Ascending aorta (tissue), 2 donors: ENCODE measurements around the gene RASSF10. TPM values are rescaled to one million over a fixed set of nuclear protein-coding genes. Genes with fewer than 3 reads are reported as not detected.

Experiments used
- DNase-seq, 2 donors: peaks; one replicate each; pipeline ENCODE4 v3.0.0-alpha.2; 2019; ENCODE audit warnings: low spot score in 2 of 2
- H3K27ac ChIP-seq, 2 donors: fragments of 200-600 bp; sonication (generic); one replicate each; pipeline ENCODE4 v1.5.1; 2016 to 2017; ENCODE audit warnings: mild to moderate bottlenecking in 1 of 2
- H3K27me3 ChIP-seq: fragments of 200-600 bp; sonication (generic); one replicate; pipeline ENCODE4 v1.5.1; 2017
- H3K36me3 ChIP-seq, 2 donors: fragments of 200-600 bp; sonication (generic); one replicate each; pipeline ENCODE4 v1.5.1; 2016
- H3K4me1 ChIP-seq, 2 donors: fragments of 200-600 bp; sonication (generic); one replicate each; pipeline ENCODE4 v1.5.1; 2016 to 2017; ENCODE audit warnings: mild to moderate bottlenecking in 1 of 2
- H3K4me3 ChIP-seq, 2 donors: fragments of 200-600 bp; sonication (generic); one replicate each; pipeline ENCODE4 v1.5.1; 2016 to 2017; ENCODE audit warnings: mild to moderate bottlenecking in 1 of 2
- H3K9me3 ChIP-seq, 2 donors: fragments of 200-600 bp; sonication (generic); one replicate each; pipeline ENCODE4 v1.5.1; 2016
- CTCF ChIP-seq, 3 experiments: fragments of 200-600 bp in 2 of 3; fragments of 450-650 bp in 1 of 3; sonication (generic) in 2 of 3; IDR thresholded peaks; one replicate each; pipeline ENCODE4 v1.5.1; 2016 to 2019; ENCODE audit warnings: antibody characterized with exemption in 3 of 3, mild to moderate bottlenecking in 1 of 3, moderate library complexity in 1 of 3
- intact Hi-C: fragments of 100-400 bp; cut with DNase I; formaldehyde crosslinking; loops from one replicate; pipeline ENCODE4 v1.15.1; 2023
- total RNA-seq: library from RNA; depleted of rRNA; stranded (reverse); fragments of >200 nt; gene quantifications from one replicate; pipeline ENCODE4 v1.1.0, GENCODE V29; 2016

RASSF10 gene
- total RNA-seq, 1 donor from 2014 or later = not detected

DNA sequence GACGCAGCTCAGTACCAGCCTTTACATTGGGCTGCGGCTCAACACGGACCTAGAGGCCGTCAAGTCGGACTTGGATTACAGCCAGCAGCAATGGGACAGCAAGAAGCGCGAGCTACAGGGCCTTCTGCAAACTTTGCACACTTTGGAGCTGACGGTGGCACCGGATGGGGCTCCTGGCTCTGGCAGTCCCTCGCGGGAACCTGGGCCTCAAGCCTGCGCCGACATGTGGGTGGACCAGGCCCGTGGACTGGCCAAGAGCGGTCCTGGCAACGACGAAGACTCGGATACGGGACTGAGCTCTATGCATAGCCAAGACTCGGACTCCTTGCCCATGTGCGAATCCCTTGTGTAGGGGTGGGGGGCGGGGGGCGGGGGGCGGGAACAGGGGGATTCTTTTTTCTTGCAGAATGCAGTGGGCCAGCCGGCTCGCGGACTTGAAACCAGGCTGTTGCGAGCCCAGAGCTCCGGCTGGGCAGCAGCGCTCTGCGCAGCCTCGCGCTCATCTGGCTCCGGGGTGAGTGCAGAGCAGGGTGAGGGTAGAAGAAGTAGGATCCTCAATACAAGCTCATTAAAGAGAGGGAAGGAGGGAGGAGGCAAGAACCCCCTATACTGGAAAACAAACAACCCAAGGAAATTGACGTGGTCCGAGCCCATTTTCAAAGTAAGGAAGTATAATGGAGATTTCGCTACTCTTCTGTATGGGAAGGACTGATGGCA, 1.8 kb downstream of the RASSF10 start:
- Histone ChIP-seq H3K9me3 (no peaks in the 10 kb centered on the region), H3K4me3 (peak overlapping the region; percentile 4 to 47), H3K4me1 (peaks cover 5 to 10% of the 10 kb centered on the region in 2 donors), H3K27me3 (peaks cover 18% of the 10 kb centered on the region), H3K27ac (no peak overlapping the region), H3K36me3 (no peaks in the 10 kb centered on the region)
- intact Hi-C loops = no loop called here
- DNase-seq = no peak
- TF ChIP-seq CTCF (IDR thresholded peaks at IDR 0.05) = no peak

DNA sequence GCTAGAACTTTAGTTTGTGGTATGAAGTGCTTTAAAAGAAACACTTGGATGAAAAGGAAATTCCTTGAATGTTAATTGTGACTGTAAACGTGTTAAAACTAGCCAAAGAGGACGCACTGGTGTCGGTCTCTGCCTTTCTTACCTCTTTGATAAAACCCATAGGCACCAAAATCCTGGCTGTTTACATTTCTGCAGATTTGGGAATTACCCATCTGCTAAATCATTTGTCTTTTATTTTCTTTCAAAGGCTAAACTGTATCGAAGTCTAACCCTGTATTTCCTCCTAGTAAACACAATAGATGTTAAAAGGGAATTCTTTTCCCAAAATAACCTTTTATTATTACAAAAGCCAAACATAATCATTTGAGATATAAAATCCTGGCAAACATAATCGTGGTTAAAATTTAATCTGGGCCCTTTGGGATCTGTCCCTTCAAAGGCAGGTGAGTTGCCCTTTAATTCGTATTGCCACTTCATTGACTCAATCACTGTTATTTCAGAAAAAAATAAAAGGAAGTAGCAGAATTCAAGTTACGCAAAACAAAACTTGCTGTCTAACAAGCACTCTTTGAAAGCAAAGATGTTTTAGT, 2.4 kb downstream of the RASSF10 start:
- TF ChIP-seq CTCF (IDR thresholded peaks at IDR 0.05) = no peak
- intact Hi-C loops = no loop called here
- Histone ChIP-seq H3K4me1 (peaks cover 5 to 10% of the 10 kb centered on the region in 2 donors), H3K27me3 (peaks cover 18% of the 10 kb centered on the region), H3K36me3 (no peaks in the 10 kb centered on the region), H3K4me3 (no peak overlapping the region), H3K9me3 (no peaks in the 10 kb centered on the region), H3K27ac (no peak overlapping the region)
- DNase-seq = no peak

DNA sequence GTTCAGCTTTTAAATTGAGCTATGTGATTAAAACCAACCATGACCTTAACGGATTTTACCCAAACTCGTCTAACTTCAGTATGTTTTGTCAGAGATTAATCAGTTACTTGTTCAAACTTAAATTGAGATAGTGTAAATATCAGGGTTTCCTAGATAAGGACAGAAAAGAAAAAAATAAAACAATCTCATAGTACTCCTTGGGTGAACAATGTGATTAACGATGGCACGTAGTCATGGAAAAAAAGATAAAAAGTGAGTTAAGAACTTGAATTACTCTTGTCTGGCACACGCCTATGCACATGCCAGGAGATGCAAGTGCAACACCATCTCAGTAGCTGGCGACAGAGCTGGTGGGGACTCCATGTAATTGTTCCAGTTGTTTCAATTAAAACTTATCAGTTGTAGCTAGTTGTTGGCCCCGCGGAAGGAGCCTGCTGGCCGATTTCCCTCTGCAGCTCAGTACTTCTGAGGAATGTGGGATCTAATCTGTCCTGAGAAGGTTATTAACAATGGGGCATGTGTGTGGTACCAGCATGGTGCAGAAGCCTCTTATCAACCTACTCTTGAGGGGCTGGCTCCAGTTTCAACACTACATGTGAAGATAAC, 3.0 kb downstream of the RASSF10 start:
- Histone ChIP-seq H3K4me1 (peaks cover 5 to 10% of the 10 kb centered on the region in 2 donors), H3K9me3 (no peaks in the 10 kb centered on the region), H3K4me3 (no peak overlapping the region), H3K27me3 (peaks cover 18% of the 10 kb centered on the region), H3K27ac (no peak overlapping the region), H3K36me3 (no peaks in the 10 kb centered on the region)
- no peak for TF ChIP-seq CTCF (IDR thresholded peaks at IDR 0.05)
- intact Hi-C loops = no loop called here
- no peak for DNase-seq

DNA sequence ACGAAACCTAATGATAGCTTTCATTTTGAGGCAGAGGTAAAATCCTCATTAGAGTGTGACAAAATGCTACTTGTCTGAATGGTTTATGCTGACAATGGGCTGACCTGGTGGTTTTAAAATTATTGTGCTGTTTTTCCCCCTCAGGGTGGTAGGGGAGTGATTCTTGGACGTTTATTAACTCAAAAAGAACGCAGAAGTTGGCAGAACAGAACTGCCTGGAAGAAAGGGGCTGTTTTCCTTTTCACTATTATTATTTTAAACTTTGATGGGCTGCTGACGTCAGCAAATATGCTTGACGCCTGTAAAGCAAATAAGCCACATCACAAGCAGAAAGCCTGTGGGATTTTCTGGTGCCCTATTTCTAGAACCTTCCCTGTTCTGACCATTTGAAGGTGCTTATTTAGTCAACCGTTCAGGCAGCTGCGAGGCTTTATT, 4.0 kb downstream of the RASSF10 start:
- Histone ChIP-seq H3K36me3 (no peaks in the 10 kb centered on the region), H3K4me1 (peaks cover 5 to 10% of the 10 kb centered on the region in 2 donors), H3K4me3 (no peak overlapping the region), H3K9me3 (no peaks in the 10 kb centered on the region), H3K27me3 (peaks cover 18% of the 10 kb centered on the region), H3K27ac (no peak overlapping the region)
- no peak for DNase-seq
- no peak for TF ChIP-seq CTCF (IDR thresholded peaks at IDR 0.05)
- intact Hi-C loops = no loop called here

GRCh38 chr11:13015753-13016152, 6.6 kb downstream of the RASSF10 start:
- H3K4me1 ChIP-seq = no peaks in the 10 kb centered on the region
- peaks cover 2% of the 10 kb centered on the region for H3K27me3 ChIP-seq
- H3K4me3 ChIP-seq = no peak overlapping the region
- H3K36me3 ChIP-seq = no peaks in the 10 kb centered on the region
- no peak overlapping the region for H3K27ac ChIP-seq
- no peak for TF ChIP-seq CTCF (IDR thresholded peaks at IDR 0.05)
- no peak for DNase-seq
- no peaks in the 10 kb centered on the region for H3K9me3 ChIP-seq
- intact Hi-C loops = no loop called here
